Left ventricle myocardium inferior (tissue), 1 donor: ENCODE measurements around the gene MMP17. TPM values are rescaled to one million over a fixed set of nuclear protein-coding genes. Genes with fewer than 3 reads are reported as not detected.

Experiments used
- DNase-seq: peaks from one replicate; pipeline ENCODE4 v3.0.0-alpha.2; 2020
- H3K27ac ChIP-seq: fragments of 200-600 bp; replicated peaks from 2 replicates; pipeline ENCODE4 v1.8.0; 2021
- H3K27me3 ChIP-seq: fragments of 200-600 bp; 2 replicates; pipeline ENCODE4 v1.8.0; 2021; ENCODE audit warnings: low read depth
- H3K36me3 ChIP-seq: fragments of 200-600 bp; 2 replicates; pipeline ENCODE4 v1.8.0; 2021
- H3K4me1 ChIP-seq: fragments of 200-600 bp; 2 replicates; pipeline ENCODE4 v1.8.0; 2021
- H3K4me3 ChIP-seq: fragments of 200-600 bp; 2 replicates; pipeline ENCODE4 v1.8.0; 2021; ENCODE audit warnings: mild to moderate bottlenecking, moderate library complexity
- H3K9me3 ChIP-seq: fragments of 200-600 bp; replicated peaks from 2 replicates; pipeline ENCODE4 v1.8.0; 2021
- intact Hi-C: fragments of 100-400 bp; cut with micrococcal nuclease; formaldehyde crosslinking; loops from one replicate; pipeline ENCODE4 v1.11.0; 2022
- total RNA-seq: library from RNA; stranded (reverse); fragmentation: NEBNext Ultra II Directional; extraction: Animal tissue kit (Norgen Biotek cat#: 25700); gene quantifications from one replicate; pipeline ENCODE4 v1.2.1, GENCODE V29; 2021
- TF ChIP-seq, protein P1 (sequence below): fragments of 200-600 bp; IDR thresholded peaks from 2 replicates; pipeline ENCODE4 v1.8.0; 2021; ENCODE audit warnings: antibody characterized with exemption, mild to moderate bottlenecking, borderline replicate concordance
- donor health status: DM: no; HTN: yes; CAD: no; lungs with severe emphysema.

The MMP17 gene
- total RNA-seq, 1 donor from 2014 or later = 0.77 TPM

DNA sequence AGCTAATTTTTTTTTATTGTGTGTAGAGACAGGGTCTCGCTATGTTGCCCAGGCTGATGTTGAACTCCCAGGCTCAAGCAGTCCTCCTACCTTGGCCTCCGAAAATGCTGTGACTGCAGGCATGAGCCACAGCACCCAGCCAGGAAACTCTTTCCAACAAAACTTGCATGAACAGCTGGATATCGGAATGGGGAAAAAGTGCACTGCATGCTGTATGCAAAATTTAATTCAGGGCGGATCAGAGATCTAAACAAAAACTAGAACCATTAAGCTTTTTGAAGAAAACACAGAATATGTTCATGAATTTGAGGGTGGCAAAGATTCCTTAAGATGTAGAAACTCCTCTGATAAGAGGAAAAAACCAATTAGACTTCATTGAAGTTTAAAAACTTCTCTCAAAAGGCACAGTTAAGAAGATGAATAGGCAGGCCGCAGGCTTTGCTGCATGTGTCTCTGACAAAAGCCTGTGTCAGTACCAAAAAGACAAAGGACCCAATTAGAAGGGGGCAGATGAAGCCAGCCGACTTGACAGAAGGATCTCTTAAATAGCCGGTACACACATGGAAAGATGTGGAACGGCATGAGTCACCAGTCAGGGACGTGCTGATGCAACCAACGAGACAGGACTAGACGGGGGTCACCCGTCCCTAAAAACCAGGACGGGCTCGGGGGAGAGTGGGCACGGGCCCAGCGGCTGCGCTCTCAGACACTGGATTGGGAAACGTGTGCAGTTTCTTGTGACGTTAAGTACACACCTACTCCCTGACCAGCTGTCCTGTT lies 34.8 kb upstream of the MMP17 start:
- Histone ChIP-seq H3K27ac (no peak overlapping the region), H3K36me3 (peaks cover 87% of the 10 kb centered on the region), H3K4me1 (no peaks in the 10 kb centered on the region), H3K9me3 (no peaks in the 10 kb centered on the region), H3K27me3 (no peaks in the 10 kb centered on the region), H3K4me3 (no peak overlapping the region)
- intact Hi-C loops = no loop called here
- DNase-seq = no peak
- TF ChIP-seq, protein P1, sequence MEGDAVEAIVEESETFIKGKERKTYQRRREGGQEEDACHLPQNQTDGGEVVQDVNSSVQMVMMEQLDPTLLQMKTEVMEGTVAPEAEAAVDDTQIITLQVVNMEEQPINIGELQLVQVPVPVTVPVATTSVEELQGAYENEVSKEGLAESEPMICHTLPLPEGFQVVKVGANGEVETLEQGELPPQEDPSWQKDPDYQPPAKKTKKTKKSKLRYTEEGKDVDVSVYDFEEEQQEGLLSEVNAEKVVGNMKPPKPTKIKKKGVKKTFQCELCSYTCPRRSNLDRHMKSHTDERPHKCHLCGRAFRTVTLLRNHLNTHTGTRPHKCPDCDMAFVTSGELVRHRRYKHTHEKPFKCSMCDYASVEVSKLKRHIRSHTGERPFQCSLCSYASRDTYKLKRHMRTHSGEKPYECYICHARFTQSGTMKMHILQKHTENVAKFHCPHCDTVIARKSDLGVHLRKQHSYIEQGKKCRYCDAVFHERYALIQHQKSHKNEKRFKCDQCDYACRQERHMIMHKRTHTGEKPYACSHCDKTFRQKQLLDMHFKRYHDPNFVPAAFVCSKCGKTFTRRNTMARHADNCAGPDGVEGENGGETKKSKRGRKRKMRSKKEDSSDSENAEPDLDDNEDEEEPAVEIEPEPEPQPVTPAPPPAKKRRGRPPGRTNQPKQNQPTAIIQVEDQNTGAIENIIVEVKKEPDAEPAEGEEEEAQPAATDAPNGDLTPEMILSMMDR = no peak

DNA sequence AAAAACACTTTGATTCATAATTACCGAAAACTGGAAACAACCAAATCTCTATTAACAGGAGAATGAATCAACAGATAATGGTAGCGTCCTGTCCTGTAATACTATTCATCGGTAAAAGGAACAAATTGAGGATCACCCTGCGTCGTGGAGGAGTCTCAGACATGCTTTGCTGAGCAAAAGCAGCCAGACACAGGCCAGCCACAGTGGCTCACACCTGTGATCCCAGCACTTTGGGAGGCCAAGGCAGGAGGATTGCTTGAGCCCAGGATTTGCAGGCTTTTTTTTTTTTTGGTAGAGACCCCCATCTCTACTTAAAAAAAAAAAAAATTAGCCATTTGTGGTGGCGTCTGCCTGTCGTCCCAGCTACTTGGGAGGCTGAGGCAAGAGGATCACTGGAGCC lies 34.1 kb upstream of the MMP17 start:
- H3K27me3 ChIP-seq = no peaks in the 10 kb centered on the region
- no peak for DNase-seq
- no peaks in the 10 kb centered on the region for H3K4me1 ChIP-seq
- no peaks in the 10 kb centered on the region for H3K9me3 ChIP-seq
- H3K4me3 ChIP-seq = no peak overlapping the region
- H3K36me3 ChIP-seq = peaks cover 87% of the 10 kb centered on the region
- TF ChIP-seq, protein P1 = no peak
- H3K27ac ChIP-seq = no peak overlapping the region
- intact Hi-C loops = no loop called here

DNA sequence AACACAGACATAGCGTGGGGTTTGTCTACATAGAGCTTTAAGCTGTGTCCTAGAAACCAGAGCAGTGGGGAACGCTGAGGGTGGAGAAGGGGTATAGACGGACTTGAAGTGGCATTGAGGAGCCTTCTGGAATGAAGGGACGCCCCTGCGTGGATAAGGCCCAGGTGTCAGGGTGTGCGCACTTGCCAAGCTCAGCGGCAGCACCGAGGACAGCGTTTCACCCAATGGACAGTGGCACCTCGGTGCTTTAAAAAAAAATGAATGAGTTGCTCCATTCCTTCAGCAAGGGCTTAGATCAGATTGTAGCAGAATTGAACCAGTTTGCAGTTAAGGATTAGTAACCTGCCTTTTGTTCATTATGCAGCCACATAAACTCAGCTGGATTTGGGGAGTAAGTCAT lies 33.6 kb upstream of the MMP17 start:
- H3K4me3 ChIP-seq = no peak overlapping the region
- H3K27me3 ChIP-seq = no peaks in the 10 kb centered on the region
- H3K36me3 ChIP-seq = peaks cover 87% of the 10 kb centered on the region
- H3K27ac ChIP-seq = no peak overlapping the region
- no peaks in the 10 kb centered on the region for H3K9me3 ChIP-seq
- no peaks in the 10 kb centered on the region for H3K4me1 ChIP-seq
- TF ChIP-seq, protein P1 = no peak
- intact Hi-C loops = no loop called here
- no peak for DNase-seq

DNA sequence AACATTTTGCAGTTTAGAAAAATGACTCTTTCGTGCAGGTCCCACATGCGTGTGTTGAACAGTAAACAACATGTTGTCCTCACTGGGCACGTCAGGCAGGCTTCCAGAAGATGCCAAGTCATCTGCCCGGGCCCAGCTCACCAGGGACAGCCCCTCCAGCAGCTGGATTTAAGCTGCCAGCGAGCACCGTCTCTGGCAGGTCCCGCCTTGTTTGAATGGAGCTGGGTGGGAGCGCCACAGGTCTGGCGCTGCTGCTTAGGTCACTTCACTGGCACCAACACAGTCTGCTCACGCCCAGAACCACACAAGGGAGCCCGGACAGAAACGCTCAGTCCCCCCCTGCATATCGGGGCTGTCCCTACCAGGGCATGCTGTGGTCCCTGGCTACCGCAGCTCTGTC lies 33.1 kb upstream of the MMP17 start:
- Histone ChIP-seq H3K27me3 (no peaks in the 10 kb centered on the region), H3K9me3 (no peaks in the 10 kb centered on the region), H3K4me1 (no peaks in the 10 kb centered on the region), H3K4me3 (no peak overlapping the region), H3K27ac (no peak overlapping the region), H3K36me3 (peaks cover 87% of the 10 kb centered on the region)
- intact Hi-C loops = no loop called here
- TF ChIP-seq, protein P1 = no peak
- DNase-seq = no peak

DNA sequence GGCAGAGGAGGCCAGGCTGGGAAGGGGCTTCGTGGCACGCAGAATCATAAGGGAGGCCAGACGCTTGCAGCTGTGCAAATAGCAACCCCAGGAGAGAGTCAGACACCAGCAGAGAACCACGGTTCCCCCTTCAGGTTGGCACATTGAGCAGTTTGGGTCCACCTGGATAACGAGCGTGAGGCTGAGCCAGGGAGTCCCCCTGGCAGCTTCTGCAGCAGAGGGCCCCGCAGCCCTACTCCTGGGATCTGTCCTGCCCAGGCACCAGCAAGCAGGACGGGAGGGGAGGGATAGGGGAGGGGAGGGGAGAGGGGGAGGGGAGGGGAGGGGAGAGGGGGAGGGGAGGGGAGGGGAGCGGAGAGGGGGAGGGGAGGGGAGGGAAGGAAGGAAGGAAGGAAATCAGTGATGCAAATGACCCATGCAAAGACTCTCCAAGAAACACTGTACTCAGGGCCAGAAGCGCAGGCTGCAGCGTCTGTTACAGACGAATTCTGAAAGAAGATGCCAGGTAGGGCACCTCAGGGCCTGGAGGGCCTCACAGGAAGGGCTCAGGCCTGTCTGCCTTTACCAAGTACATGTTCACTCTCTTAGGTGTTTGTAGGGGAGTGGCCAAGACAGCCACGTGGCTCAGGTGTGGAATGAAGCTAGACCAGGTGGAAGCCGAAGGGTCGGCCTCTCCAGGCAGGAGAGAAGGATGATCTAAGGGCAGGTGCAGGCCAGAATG lies 32.3 kb upstream of the MMP17 start:
- TF ChIP-seq, protein P1 = no peak
- no peak overlapping the region for H3K27ac ChIP-seq

More for the DNA sequence above, 32.3 kb upstream of the MMP17 start:
- Histone ChIP-seq H3K4me1 (no peaks in the 10 kb centered on the region), H3K27me3 (no peaks in the 10 kb centered on the region), H3K36me3 (peaks cover 87% of the 10 kb centered on the region), H3K4me3 (no peak overlapping the region), H3K9me3 (no peaks in the 10 kb centered on the region)
- intact Hi-C loops = no loop called here
- DNase-seq = no peak
